Mesothelial cell of epicardium (in vitro differentiated cells): ENCODE data around the gene ZNF700. TPM values are rescaled to one million over a fixed set of nuclear protein-coding genes. Genes with fewer than 3 reads are reported as not detected.
A peak's percentile ranks its signal among the peaks of the same experiment; 100 is the strongest.
"Not testable (repeated sequence)": the region's sequence is repeated elsewhere in the genome, so short reads cannot be mapped to it uniquely, and the experiment has no call there.

Experiments used
- DNase-seq, 2 experiments: peaks; one replicate each; pipeline ENCODE4 v3.0.0; 2021; ENCODE audit warnings: low spot score in 2 of 2; ENCODE audit not compliant: unreplicated experiment in 2 of 2
- H3K27ac Mint-ChIP-seq: 2 replicates; pipeline ENCODE4 v1.8.0; 2021; ENCODE audit warnings: mixed read lengths
- H3K27me3 Mint-ChIP-seq: 2 replicates; pipeline ENCODE4 v1.8.0; 2021; ENCODE audit warnings: low read depth, mixed read lengths
- H3K36me3 Mint-ChIP-seq: 2 replicates; pipeline ENCODE4 v1.8.0; 2021; ENCODE audit warnings: mixed read lengths
- H3K4me1 Mint-ChIP-seq: 2 replicates; pipeline ENCODE4 v1.8.0; 2021; ENCODE audit warnings: mixed read lengths
- H3K4me3 Mint-ChIP-seq: 2 replicates; pipeline ENCODE4 v1.8.0; 2021; ENCODE audit warnings: mild to moderate bottlenecking, moderate library complexity, mixed read lengths
- H3K9me3 Mint-ChIP-seq: 2 replicates; pipeline ENCODE4 v1.8.0; 2021; ENCODE audit warnings: mixed read lengths
- total RNA-seq: library from RNA; stranded (reverse); gene quantifications from 3 replicates; pipeline ENCODE4 v1.2.1, GENCODE V29; 2021
- TF ChIP-seq, protein P1 (sequence below): fragments of 200-600 bp; sonication (generic); IDR thresholded peaks from one replicate; pipeline ENCODE4 v1.5.0; 2021; ENCODE audit warnings: antibody characterized with exemption; ENCODE audit not compliant: unreplicated experiment

ZNF700 gene
- total RNA-seq, 1 donor from 2014 or later = 15.0 TPM

DNA sequence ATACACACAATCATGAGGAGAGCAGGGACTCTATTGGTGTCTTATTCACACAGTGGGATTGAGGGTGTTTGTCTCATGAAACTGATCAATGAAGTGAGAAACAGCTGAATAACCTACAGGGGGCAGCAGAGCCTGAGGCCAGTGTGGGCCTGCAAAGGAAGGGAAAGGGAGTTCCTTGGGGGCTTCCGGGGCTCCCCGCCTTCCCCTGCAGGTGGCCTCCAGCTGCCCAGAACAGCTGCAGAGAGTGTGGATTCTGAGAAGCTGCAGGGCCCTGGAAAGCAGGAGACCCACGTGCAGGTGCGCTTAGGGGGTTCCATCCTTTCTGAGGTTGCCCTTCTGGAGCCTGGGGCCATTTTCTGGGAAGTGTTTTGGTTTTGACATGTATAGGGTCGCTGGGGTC is 60.1 kb downstream of the ZNF700 start:
- Mint-ChIP-seq H3K9me3 (peaks cover 23% of the 10 kb centered on the region), H3K27me3 (no peaks in the 10 kb centered on the region), H3K4me3 (no peak overlapping the region), H3K27ac (no peak overlapping the region), H3K4me1 (peaks cover 6% of the 10 kb centered on the region), H3K36me3 (peaks cover 12% of the 10 kb centered on the region)
- TF ChIP-seq, protein P1, sequence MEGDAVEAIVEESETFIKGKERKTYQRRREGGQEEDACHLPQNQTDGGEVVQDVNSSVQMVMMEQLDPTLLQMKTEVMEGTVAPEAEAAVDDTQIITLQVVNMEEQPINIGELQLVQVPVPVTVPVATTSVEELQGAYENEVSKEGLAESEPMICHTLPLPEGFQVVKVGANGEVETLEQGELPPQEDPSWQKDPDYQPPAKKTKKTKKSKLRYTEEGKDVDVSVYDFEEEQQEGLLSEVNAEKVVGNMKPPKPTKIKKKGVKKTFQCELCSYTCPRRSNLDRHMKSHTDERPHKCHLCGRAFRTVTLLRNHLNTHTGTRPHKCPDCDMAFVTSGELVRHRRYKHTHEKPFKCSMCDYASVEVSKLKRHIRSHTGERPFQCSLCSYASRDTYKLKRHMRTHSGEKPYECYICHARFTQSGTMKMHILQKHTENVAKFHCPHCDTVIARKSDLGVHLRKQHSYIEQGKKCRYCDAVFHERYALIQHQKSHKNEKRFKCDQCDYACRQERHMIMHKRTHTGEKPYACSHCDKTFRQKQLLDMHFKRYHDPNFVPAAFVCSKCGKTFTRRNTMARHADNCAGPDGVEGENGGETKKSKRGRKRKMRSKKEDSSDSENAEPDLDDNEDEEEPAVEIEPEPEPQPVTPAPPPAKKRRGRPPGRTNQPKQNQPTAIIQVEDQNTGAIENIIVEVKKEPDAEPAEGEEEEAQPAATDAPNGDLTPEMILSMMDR = no peak
- DNase-seq = no peak

DNA sequence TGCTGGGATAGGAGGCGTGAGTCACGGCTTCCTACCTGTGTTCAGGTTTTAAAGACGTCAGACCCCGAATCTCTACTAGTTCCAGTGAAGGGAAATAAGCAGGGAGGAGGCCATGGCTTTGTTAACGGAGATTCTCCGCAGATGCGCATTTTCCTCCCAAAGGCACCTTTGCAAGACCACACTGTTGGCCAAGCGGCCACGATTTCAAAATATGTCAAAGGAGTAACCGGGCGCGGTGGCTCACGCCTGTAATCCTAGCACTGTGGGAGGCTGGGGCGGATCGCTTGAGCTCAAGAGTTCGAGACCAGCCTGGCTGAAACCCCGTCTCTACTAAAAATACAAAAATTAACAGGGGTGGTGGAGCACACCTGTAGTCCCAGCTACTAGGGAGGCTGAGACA is 61.8 kb downstream of the ZNF700 start:
- H3K9me3 Mint-ChIP-seq = peaks cover 12% of the 10 kb centered on the region
- no peak for DNase-seq
- peaks cover 6% of the 10 kb centered on the region for H3K4me1 Mint-ChIP-seq
- no peak overlapping the region for H3K4me3 Mint-ChIP-seq
- TF ChIP-seq, protein P1 = no peak
- peaks cover 5% of the 10 kb centered on the region for H3K36me3 Mint-ChIP-seq
- H3K27me3 Mint-ChIP-seq = no peaks in the 10 kb centered on the region
- no peak overlapping the region for H3K27ac Mint-ChIP-seq

DNA sequence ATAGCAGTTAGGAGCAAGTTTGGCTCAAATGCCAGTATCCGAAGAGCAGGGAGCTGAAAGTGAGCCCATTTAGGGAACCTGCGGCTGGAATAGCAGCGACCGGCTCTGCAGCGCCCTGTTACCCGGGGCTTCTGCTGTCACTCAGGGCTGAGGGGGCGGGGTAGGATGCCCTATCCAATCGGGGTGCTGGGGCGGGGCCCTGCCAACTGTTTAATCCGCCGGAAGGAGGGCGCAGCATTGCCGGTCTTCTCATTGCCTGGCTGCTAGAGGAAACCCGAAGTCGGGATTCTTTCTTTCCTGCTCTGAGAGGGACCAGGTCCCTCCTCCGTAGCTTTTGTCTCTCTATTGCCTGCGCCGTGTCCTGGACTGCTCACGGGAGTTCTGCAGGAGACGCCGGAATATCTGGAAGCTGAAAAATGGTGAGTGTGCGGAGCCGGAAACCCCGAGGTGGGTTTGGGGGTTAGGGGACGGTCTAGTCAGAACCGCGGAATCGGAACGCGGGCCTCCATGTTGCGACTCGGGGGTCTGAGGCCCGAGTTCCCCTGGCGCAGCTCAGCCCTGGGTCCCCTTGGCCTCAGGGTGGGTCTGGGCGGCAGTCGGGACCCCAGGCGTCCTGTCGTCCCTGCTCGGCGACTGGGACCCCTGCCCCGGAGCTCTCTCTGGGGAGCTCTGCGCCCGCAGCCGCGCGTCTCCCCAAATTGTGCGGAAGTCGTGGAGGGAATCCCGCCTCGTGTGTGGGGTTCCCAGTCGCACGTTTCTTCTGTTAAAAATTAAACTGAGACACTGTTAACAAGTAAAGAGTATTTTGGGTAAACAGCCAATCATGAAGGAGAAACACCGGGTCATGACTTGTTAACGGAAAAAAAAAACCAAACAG is 62.7 kb downstream of the ZNF700 start:
- H3K27me3 Mint-ChIP-seq = no peaks in the 10 kb centered on the region
- peaks cover 6% of the 10 kb centered on the region for H3K4me1 Mint-ChIP-seq
- peaks cover 4% of the 10 kb centered on the region for H3K9me3 Mint-ChIP-seq
- H3K4me3 Mint-ChIP-seq = peak overlapping the region; percentile 99
- TF ChIP-seq, protein P1 = no peak
- DNase-seq = peak; percentile 88 to 94
- peak overlapping the region; percentile 98 for H3K27ac Mint-ChIP-seq
- peaks cover 5% of the 10 kb centered on the region for H3K36me3 Mint-ChIP-seq

DNA sequence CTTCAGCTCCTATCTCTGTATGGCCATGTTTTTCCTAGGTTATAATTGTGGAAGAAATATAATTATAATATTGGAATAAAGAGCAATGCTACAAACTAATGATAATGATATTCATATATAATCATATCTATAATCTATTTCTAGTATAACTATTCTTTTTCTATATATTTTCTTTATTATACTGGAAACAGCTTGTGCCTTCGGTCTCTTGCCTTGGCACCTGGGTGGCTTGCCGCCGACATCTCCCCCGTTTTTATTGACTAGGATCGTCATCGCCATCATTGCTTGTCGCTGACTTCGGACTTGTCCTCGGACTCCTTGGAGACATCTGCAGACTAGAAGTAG is 64.2 kb downstream of the ZNF700 start:
- peaks cover 5% of the 10 kb centered on the region for H3K36me3 Mint-ChIP-seq
- H3K9me3 Mint-ChIP-seq = no peaks in the 10 kb centered on the region
- H3K27ac Mint-ChIP-seq = no peak overlapping the region
- TF ChIP-seq, protein P1 = no peak
- no peaks in the 10 kb centered on the region for H3K27me3 Mint-ChIP-seq
- H3K4me3 Mint-ChIP-seq = peak overlapping the region; percentile 99
- peaks cover 6% of the 10 kb centered on the region for H3K4me1 Mint-ChIP-seq
- no peak for DNase-seq

DNA sequence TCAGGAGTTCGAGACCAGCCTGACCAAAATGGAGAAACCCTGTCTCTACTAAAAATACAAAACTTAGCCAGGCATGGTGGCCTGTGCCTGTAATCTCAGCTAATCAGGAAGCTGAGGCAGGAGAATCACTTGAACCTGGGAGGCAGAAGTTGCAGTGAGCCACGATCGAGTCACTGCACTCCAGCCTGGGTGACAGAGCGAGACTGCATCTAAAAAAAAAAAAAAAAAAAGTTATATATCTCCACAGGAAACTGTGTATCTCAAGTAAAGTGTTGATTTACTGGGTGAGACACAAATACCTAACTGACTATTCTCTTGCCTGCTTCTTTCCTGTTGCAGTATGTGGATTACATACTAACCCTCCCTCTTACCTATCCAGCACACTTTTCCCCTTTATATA is 67.0 kb downstream of the ZNF700 start:
- DNase-seq, H3K4me3 Mint-ChIP-seq, H3K4me1 Mint-ChIP-seq, H3K27me3 Mint-ChIP-seq, H3K9me3 Mint-ChIP-seq: not testable (repeated sequence)
- peaks cover 11% of the 10 kb centered on the region for H3K36me3 Mint-ChIP-seq
- peak overlapping the region; percentile 31 for H3K27ac Mint-ChIP-seq

DNA sequence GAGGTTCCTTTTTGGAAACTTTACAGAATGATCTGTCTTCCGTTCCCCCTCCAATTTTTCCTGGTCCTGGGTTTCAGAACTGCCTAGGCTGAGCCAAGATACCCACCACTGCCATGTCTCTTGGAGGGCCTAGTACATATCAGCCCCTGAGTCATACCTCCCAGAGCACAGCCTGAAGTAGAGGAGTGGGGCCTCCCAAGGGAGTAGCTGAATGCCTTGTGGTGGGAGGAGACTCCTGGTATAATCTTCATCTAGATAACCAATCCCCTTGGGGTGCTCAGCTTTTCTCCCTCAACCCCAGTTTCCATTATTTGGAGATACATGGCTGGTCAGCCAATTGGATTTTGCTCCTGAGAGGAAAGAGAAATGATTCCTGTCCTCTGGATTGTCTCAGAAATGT is 70.3 kb downstream of the ZNF700 start:
- no peaks in the 10 kb centered on the region for H3K4me1 Mint-ChIP-seq
- H3K27ac Mint-ChIP-seq = no peak overlapping the region
- H3K9me3 Mint-ChIP-seq = peaks cover 21% of the 10 kb centered on the region
- H3K4me3 Mint-ChIP-seq = no peak overlapping the region
- TF ChIP-seq, protein P1 = no peak
- H3K27me3 Mint-ChIP-seq = no peaks in the 10 kb centered on the region
- peaks cover 27% of the 10 kb centered on the region for H3K36me3 Mint-ChIP-seq
- no peak for DNase-seq

Other genes with a start within 250 kb of the ZNF700 start
- 8.2 to 9.0 TPM (median 8.9 TPM) in 3 replicates for gene ZNF823, start 186.2 kb upstream of the ZNF700 start, total RNA-seq
- gene ZNF441, start 158.1 kb upstream of the ZNF700 start, total RNA-seq = 8.0 to 9.6 TPM (median 8.7 TPM) in 3 replicates
- gene ZNF491, start 126.6 kb upstream of the ZNF700 start, total RNA-seq = 4.7 to 6.1 TPM (median 5.8 TPM) in 3 replicates
- 20.2 to 21.6 TPM (median 20.7 TPM) in 3 replicates for gene ZNF440, start 110.8 kb upstream of the ZNF700 start, total RNA-seq
- 6.2 to 8.8 TPM (median 6.4 TPM) in 3 replicates for gene ZNF439, start 76.4 kb upstream of the ZNF700 start, total RNA-seq
- 25.1 to 27.8 TPM (median 27.8 TPM) in 3 replicates for gene ZNF69, start 37.3 kb upstream of the ZNF700 start, total RNA-seq
- 5.9 to 7.2 TPM (median 7.1 TPM) in 3 replicates for gene ZNF763, start 39.9 kb downstream of the ZNF700 start, total RNA-seq
- 16.5 to 20.6 TPM (median 16.5 TPM) in 3 replicates for gene ZNF433, start 110.6 kb downstream of the ZNF700 start, total RNA-seq
- gene ZNF878, start 127.9 kb downstream of the ZNF700 start, total RNA-seq = 0.22 to 0.68 TPM (median 0.40 TPM) in 3 replicates
- 13.5 to 15.1 TPM (median 13.5 TPM) in 3 replicates for gene ZNF844, start 139.6 kb downstream of the ZNF700 start, total RNA-seq
- gene ZNF20, start 215.2 kb downstream of the ZNF700 start, total RNA-seq = 8.7 to 11.1 TPM (median 10.6 TPM) in 3 replicates
- gene ZNF625, start 231.6 kb downstream of the ZNF700 start, total RNA-seq = 22.9 to 24.4 TPM (median 23.5 TPM) in 3 replicates
- 16.5 to 18.7 TPM (median 17.9 TPM) in 3 replicates for gene ZNF136, start 238.0 kb downstream of the ZNF700 start, total RNA-seq